ENCODE results near the gene AMOTL2.

Gene AMOTL2

DNA sequence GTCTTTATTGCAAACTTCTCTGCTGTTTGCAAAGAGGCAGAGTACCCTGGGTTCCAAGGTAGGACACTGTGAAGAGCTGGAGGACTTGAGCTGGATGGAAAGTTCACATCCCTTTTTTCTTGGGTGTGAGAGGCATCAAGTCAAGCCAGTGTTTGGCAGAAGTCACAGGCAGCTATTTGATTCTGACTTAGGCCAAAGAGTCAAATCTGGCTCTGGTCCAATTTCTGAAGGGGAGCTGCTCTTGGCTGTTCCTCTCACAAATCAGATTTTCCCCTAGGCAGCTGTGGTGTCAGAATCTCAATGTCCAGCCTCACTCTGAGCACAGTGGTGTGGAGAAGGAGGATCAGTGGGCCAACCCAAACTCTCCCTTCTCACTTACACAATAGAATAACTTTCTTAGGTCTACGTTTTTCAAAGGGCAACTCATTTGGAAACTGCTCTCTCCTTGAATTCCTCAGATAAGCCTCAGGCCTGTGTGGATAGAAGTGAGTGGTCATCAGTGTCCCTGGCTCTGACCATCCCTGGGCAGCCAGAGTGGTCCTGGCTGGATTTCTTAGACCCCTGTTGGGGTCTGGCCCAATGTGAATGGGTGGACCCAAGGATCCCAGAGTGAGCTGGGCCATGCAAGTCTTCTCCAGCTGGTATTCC is 18.2 kb upstream of the AMOTL2 start:
- Mint-ChIP-seq H3K36me3 (ENCODE audit: insufficient read depth) (no peaks in the 10 kb centered on the region), H3K27ac (ENCODE audit: low read depth) (no peak overlapping the region), H3K4me1 (no peaks in the 10 kb centered on the region), H3K4me3 (no peak overlapping the region), H3K9me3 (no peaks in the 10 kb centered on the region), H3K27me3 (peaks cover 76% of the 10 kb centered on the region)
- ATAC-seq (replicated peaks; ENCODE audit: extremely low read depth, poor library complexity, severe bottlenecking) (no peak), DNase-seq (ENCODE audit: low spot score in 2 of 2) (no peak)

GRCh38 chr3:134389865-134390264 is 15.6 kb upstream of the AMOTL2 start:
- DNase-seq (ENCODE audit: low spot score in 2 of 2) = no peak
- Mint-ChIP-seq H3K4me3 (no peak overlapping the region), H3K27me3 (peaks cover 63% of the 10 kb centered on the region), H3K4me1 (no peaks in the 10 kb centered on the region), H3K27ac (ENCODE audit: low read depth) (no peak overlapping the region), H3K36me3 (ENCODE audit: insufficient read depth) (no peaks in the 10 kb centered on the region), H3K9me3 (no peaks in the 10 kb centered on the region)
- ATAC-seq (replicated peaks; ENCODE audit: extremely low read depth, poor library complexity, severe bottlenecking) = no peak

DNA sequence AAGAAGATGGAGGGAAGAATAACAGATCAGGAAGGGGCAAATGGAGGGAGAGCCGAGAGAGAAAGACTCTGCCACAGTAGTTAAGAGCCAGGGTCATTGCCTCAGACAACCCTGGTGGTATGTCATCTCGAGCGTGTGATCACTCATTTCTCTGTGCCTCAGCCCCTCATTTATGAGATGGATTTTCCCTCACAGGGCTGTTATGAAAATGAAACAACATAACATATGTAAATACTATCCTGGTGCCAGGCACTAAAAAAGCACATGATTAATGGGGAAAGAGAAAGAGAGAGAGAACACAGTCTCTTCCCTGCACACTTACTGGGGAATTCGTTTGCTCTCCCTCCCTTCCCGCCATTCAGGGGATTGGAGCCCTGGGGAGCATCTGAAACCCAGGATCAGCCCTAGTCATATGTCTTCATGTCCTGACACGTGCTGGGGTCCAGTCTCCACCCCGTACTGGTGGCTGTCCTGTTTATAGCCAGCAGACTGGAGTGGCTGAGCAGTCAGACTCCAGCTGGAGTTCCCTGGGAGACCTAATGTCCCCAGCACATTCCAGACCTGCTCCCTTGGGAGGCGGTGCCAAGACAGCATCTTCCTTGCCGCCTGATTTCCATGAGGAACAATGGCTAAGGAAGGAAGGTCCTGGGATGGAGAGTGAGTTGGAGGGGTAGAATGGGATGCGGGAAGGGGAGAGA is 14.7 kb upstream of the AMOTL2 start:
- H3K4me1 Mint-ChIP-seq = no peaks in the 10 kb centered on the region
- DNase-seq (ENCODE audit: low spot score in 2 of 2) (no peak), ATAC-seq (replicated peaks; ENCODE audit: extremely low read depth, poor library complexity, severe bottlenecking) (no peak)
- H3K27me3 Mint-ChIP-seq = peaks cover 54% of the 10 kb centered on the region
- no peaks in the 10 kb centered on the region for H3K36me3 Mint-ChIP-seq (ENCODE audit: insufficient read depth)
- H3K9me3 Mint-ChIP-seq = no peaks in the 10 kb centered on the region
- no peak overlapping the region for H3K4me3 Mint-ChIP-seq
- peak overlapping the region; percentile 13 for H3K27ac Mint-ChIP-seq (ENCODE audit: low read depth)

DNA sequence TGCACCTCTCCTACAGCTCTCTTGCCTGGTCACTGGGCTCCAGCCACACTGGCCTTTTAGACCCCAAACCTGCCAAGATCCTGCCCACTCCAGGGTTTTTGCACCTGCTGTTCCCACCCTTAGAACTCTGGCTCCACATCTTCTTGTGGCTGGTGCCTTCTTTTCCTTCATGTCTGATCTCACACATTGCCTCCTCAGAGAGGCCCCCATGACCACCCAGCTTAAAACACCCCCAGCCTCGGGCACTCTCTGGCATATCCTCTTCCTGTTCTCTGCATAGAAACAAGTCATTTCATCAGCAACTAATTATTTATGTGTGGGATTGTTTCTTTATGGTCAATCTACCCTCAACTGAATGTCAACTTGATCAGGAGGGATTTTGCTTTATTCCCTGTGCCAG is 14.0 kb upstream of the AMOTL2 start:
- no peaks in the 10 kb centered on the region for H3K36me3 Mint-ChIP-seq (ENCODE audit: insufficient read depth)
- peak overlapping the region; percentile 13 for H3K27ac Mint-ChIP-seq (ENCODE audit: low read depth)
- no peaks in the 10 kb centered on the region for H3K9me3 Mint-ChIP-seq
- DNase-seq (ENCODE audit: low spot score in 2 of 2) = no peak
- ATAC-seq (replicated peaks; ENCODE audit: extremely low read depth, poor library complexity, severe bottlenecking) = no peak
- no peaks in the 10 kb centered on the region for H3K4me1 Mint-ChIP-seq
- peaks cover 50% of the 10 kb centered on the region for H3K27me3 Mint-ChIP-seq
- no peak overlapping the region for H3K4me3 Mint-ChIP-seq

- no peak for DNase-seq (ENCODE audit: low spot score in 2 of 2)
- Mint-ChIP-seq H3K4me3 (no peak overlapping the region), H3K9me3 (no peaks in the 10 kb centered on the region), H3K27ac (ENCODE audit: low read depth) (no peak overlapping the region), H3K36me3 (ENCODE audit: insufficient read depth) (no peaks in the 10 kb centered on the region), H3K27me3 (peaks cover 57% of the 10 kb centered on the region), H3K4me1 (no peaks in the 10 kb centered on the region)
- ATAC-seq (replicated peaks; ENCODE audit: extremely low read depth, poor library complexity, severe bottlenecking) = no peak
Measured at GRCh38 chr3:134387293-134387692, 13.0 kb upstream of the AMOTL2 start.

DNA sequence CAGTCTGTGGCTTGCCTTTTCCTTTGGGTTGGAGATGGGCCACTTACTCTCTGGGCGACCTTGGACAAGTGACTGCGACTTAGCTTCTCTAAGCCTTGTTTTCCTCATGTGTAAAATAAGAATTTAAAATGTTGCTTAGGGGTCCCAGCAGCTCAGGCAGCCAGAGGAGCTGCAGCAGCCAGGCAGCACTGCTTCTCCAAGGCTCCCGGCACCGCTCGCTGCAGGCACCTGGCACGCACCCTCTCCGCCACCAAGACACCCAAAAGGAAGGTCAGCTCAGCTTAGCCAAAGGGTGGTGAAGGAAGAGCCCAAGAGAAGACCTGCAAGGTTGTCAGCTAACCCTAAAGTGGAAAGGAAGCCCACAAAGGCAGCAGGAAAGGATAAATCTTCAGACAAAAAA is 10.7 kb upstream of the AMOTL2 start:
- Mint-ChIP-seq H3K36me3 (ENCODE audit: insufficient read depth) (no peaks in the 10 kb centered on the region), H3K4me1 (no peaks in the 10 kb centered on the region), H3K4me3 (no peak overlapping the region), H3K9me3 (no peaks in the 10 kb centered on the region), H3K27ac (ENCODE audit: low read depth) (no peak overlapping the region), H3K27me3 (peaks cover 65% of the 10 kb centered on the region)
- ATAC-seq (replicated peaks; ENCODE audit: extremely low read depth, poor library complexity, severe bottlenecking) = no peak
- no peak for DNase-seq (ENCODE audit: low spot score in 2 of 2)

DNA sequence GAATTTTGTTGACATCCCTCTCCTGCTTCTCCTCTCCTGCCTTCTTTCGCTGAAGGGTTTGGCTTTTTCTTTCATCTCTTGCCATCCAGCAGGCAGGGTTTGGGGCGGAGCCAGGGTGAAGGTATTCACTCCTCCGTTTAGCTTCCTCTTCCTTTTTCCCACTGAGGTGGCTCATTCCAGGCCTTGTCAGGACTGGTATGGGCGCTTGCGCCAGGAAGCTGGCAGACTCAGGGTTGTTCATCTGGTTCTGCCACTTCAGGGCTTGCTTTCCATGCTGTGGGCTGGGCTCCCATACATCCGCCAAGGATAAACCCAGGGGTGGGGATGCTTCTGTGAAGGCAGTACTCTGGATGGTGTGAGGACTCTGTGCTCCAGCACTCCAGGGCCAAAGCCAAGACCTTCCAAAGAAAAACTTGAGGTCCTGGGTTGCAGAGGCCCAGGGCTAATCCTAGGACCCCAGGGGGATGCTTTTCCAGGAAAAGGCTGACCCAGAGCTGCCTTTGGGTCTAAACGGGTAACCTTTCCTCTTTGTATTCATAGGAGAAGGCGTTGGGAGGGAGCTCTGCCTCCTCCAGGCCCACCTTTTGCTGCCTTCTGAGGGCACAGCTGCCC is 7.7 kb upstream of the AMOTL2 start:
- Mint-ChIP-seq H3K36me3 (ENCODE audit: insufficient read depth) (no peaks in the 10 kb centered on the region), H3K4me1 (no peaks in the 10 kb centered on the region), H3K9me3 (no peaks in the 10 kb centered on the region), H3K27ac (ENCODE audit: low read depth) (no peak overlapping the region), H3K4me3 (no peak overlapping the region), H3K27me3 (peaks cover 59% of the 10 kb centered on the region)
- DNase-seq (ENCODE audit: low spot score in 2 of 2) = no peak
- no peak for ATAC-seq (replicated peaks; ENCODE audit: extremely low read depth, poor library complexity, severe bottlenecking)

DNA sequence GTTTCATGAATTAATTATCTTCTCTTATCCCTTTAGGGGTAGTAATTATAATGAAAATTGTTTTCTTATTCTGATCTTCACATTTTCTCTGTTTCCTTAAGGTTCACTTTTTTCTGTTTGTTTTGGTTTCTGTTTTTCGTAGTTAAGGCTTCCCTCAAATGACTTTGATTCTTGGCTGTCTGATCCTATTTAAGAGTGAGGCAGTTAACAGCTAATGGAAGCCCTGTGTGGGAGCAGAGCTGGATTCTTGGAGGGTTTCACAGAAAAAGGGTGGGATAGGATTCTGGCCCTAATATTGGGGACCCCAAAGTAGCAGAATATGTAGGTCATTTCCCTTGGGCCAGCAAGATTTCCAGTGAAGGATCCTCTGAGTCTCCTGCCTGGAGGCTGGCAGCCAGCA is 6.8 kb upstream of the AMOTL2 start:
- no peak for ATAC-seq (replicated peaks; ENCODE audit: extremely low read depth, poor library complexity, severe bottlenecking)
- H3K9me3 Mint-ChIP-seq = no peaks in the 10 kb centered on the region
- H3K27me3 Mint-ChIP-seq = peaks cover 63% of the 10 kb centered on the region
- no peak overlapping the region for H3K27ac Mint-ChIP-seq (ENCODE audit: low read depth)
- DNase-seq (ENCODE audit: low spot score in 2 of 2) = no peak
- no peaks in the 10 kb centered on the region for H3K4me1 Mint-ChIP-seq
- H3K36me3 Mint-ChIP-seq (ENCODE audit: insufficient read depth) = no peaks in the 10 kb centered on the region
- H3K4me3 Mint-ChIP-seq = no peak overlapping the region

- Mint-ChIP-seq H3K4me3 (no peak overlapping the region), H3K36me3 (ENCODE audit: insufficient read depth) (no peaks in the 10 kb centered on the region), H3K27ac (ENCODE audit: low read depth) (no peak overlapping the region), H3K27me3 (peaks cover 71% of the 10 kb centered on the region), H3K4me1 (peaks cover 5% of the 10 kb centered on the region), H3K9me3 (no peaks in the 10 kb centered on the region)
- no peak for ATAC-seq (replicated peaks; ENCODE audit: extremely low read depth, poor library complexity, severe bottlenecking)
- no peak for DNase-seq (ENCODE audit: low spot score in 2 of 2)
Measured at GRCh38 chr3:134380249-134380648, 6.0 kb upstream of the AMOTL2 start.

GRCh38 chr3:134378818-134379217 is 4.6 kb upstream of the AMOTL2 start:
- no peak for ATAC-seq (replicated peaks; ENCODE audit: extremely low read depth, poor library complexity, severe bottlenecking)
- Mint-ChIP-seq H3K4me3 (no peak overlapping the region), H3K9me3 (no peaks in the 10 kb centered on the region), H3K27me3 (peaks cover 82% of the 10 kb centered on the region), H3K36me3 (ENCODE audit: insufficient read depth) (no peaks in the 10 kb centered on the region), H3K4me1 (peaks cover 15% of the 10 kb centered on the region), H3K27ac (ENCODE audit: low read depth) (no peak overlapping the region)
- no peak for DNase-seq (ENCODE audit: low spot score in 2 of 2)

- DNase-seq (ENCODE audit: low spot score in 2 of 2) (no peak), ATAC-seq (replicated peaks; ENCODE audit: extremely low read depth, poor library complexity, severe bottlenecking) (peak; percentile 43)
- Mint-ChIP-seq H3K4me3 (no peak overlapping the region), H3K4me1 (peaks cover 15% of the 10 kb centered on the region), H3K27me3 (peaks cover 83% of the 10 kb centered on the region), H3K36me3 (ENCODE audit: insufficient read depth) (no peaks in the 10 kb centered on the region), H3K9me3 (no peaks in the 10 kb centered on the region), H3K27ac (ENCODE audit: low read depth) (no peak overlapping the region)
Measured at GRCh38 chr3:134378384-134378783, 4.1 kb upstream of the AMOTL2 start.

- Mint-ChIP-seq H3K27me3 (peaks cover 87% of the 10 kb centered on the region), H3K4me3 (no peak overlapping the region), H3K4me1 (peaks cover 15% of the 10 kb centered on the region), H3K9me3 (no peaks in the 10 kb centered on the region), H3K27ac (ENCODE audit: low read depth) (no peak overlapping the region), H3K36me3 (ENCODE audit: insufficient read depth) (no peaks in the 10 kb centered on the region)
- no peak for ATAC-seq (replicated peaks; ENCODE audit: extremely low read depth, poor library complexity, severe bottlenecking)
- DNase-seq (ENCODE audit: low spot score in 2 of 2) = no peak
Measured at GRCh38 chr3:134377896-134378295, 3.6 kb upstream of the AMOTL2 start.

DNA sequence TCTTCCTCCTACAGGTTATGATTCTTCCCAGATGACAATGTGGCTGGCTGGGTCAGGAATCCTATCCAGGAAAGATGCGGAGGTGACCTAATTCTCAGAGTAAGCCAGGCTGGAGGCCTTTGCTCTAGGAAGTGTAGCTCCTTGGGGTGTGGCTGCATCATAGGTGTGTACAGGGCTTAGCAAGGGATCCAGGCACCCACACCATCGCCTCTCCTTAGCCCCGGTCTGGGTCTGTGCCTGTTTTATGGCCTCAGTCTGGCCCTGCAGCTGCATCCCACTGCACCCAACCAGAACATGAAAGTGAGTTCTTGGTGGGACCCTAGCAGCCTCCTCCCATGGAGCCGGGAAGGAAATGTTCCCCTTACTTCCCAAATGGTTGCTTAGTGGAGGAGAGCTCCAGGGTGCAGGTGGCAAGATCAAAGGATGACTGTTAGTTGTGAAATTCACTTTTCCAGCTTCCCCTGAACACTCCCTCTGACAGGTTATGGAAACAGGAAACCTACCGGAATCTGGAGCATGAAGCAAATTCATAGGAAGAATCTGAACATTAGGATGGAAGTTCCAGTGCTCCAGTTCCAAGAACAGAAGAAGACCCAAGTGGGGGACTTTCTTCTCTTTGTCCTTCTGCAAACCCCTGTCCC is 2.7 kb upstream of the AMOTL2 start:
- no peak for ATAC-seq (replicated peaks; ENCODE audit: extremely low read depth, poor library complexity, severe bottlenecking)
- H3K27ac Mint-ChIP-seq (ENCODE audit: low read depth) = no peak overlapping the region

More for the DNA sequence above, 2.7 kb upstream of the AMOTL2 start:
- Mint-ChIP-seq H3K4me3 (no peak overlapping the region), H3K27me3 (peaks cover 82% of the 10 kb centered on the region), H3K9me3 (no peaks in the 10 kb centered on the region), H3K4me1 (peaks cover 15% of the 10 kb centered on the region), H3K36me3 (ENCODE audit: insufficient read depth) (no peaks in the 10 kb centered on the region)
- no peak for DNase-seq (ENCODE audit: low spot score in 2 of 2)
